Heart right ventricle (tissue), 16 donors: ENCODE data around the gene DYSF. TPM values are rescaled to one million over a fixed set of nuclear protein-coding genes. Genes with fewer than 3 reads are reported as not detected.

Experiments used
- ATAC-seq, 8 donors: fragments of 200-7000 bp; cut with Tn5 transposase; one replicate each; pipeline ENCODE4 v1.9.1; 2020; ENCODE audit warnings: mild to moderate bottlenecking in 8 of 8, moderate library complexity in 8 of 8, moderate number of reproducible peaks in 1 of 8
- DNase-seq, 2 donors: peaks; one replicate each; pipeline ENCODE4 v3.0.0-alpha.2; 2020
- H3K27ac ChIP-seq, 10 donors: fragments of 200-600 bp; sonication (generic) in 2 of 10; one replicate each; pipeline versions ENCODE4 v1.5.0 to v1.8.0; 2020 to 2022; ENCODE audit warnings: mild to moderate bottlenecking in 3 of 10
- H3K27me3 ChIP-seq, 7 donors: fragments of 200-600 bp; one replicate each; pipeline ENCODE4 v1.8.0; 2021 to 2022; ENCODE audit warnings: mild to moderate bottlenecking in 2 of 7
- H3K36me3 ChIP-seq, 9 donors: fragments of 200-600 bp; sonication (generic) in 1 of 9; one replicate each; pipeline versions ENCODE4 v1.5.0 to v1.8.0; 2020 to 2022; ENCODE audit warnings: mild to moderate bottlenecking in 2 of 9
- H3K4me1 ChIP-seq, 9 donors: fragments of 200-600 bp; sonication (generic) in 1 of 9; one replicate each; pipeline versions ENCODE4 v1.5.0 to v1.8.0; 2020 to 2022; ENCODE audit warnings: mild to moderate bottlenecking in 4 of 9
- H3K4me3 ChIP-seq, 10 donors: fragments of 200-600 bp; sonication (generic) in 2 of 10; one replicate each; pipeline versions ENCODE4 v1.5.0 to v1.8.0; 2020 to 2022; ENCODE audit warnings: mild to moderate bottlenecking in 7 of 10, moderate library complexity in 2 of 10
- H3K9me3 ChIP-seq, 11 donors: fragments of 200-600 bp in 10 of 11; sonication (generic) in 2 of 11; one replicate each; pipeline versions ENCODE4 v1.5.0 to v1.8.0; 2013 to 2022; ENCODE audit warnings: mild to moderate bottlenecking in 2 of 11, control low read depth in 1 of 11, moderate library complexity in 1 of 11
- CTCF ChIP-seq, 9 donors: fragments of 200-600 bp; sonication (generic) in 2 of 9; IDR thresholded peaks; one replicate each; pipeline versions ENCODE4 v1.5.0 to v1.8.0; 2021 to 2022; ENCODE audit warnings: antibody characterized with exemption in 9 of 9, mild to moderate bottlenecking in 5 of 9, moderate library complexity in 1 of 9
- WGBS, 2 donors: extraction: QIAGEN DNeasy Blood & Tissue Kit; methylation state at CpG; one replicate each; pipeline ENCODE4 v1.1.7; 2013; ENCODE audit warnings: inconsistent platforms in 1 of 2; 5-methylcytosine and 5-hydroxymethylcytosine counted together
- intact Hi-C, 10 donors: fragments of 100-400 bp; cut with DNase I; formaldehyde crosslinking; loops; one replicate each; pipeline versions ENCODE4 v1.11.1 to v1.14.2; 2022
- polyA plus RNA-seq, 2 donors: library from polyadenylated mRNA; stranded (reverse); fragments of 200-250 nt; gene quantifications; one replicate each; pipeline ENCODE4 v1.2.3, GENCODE V29; 2013
- total RNA-seq, 10 donors: library from RNA; stranded (reverse); fragmentation: NEBNext Ultra II Directional in 3 of 10; extraction: Animal tissue kit (Norgen Biotek cat#: 25700) in 3 of 10; gene quantifications; one replicate each; pipeline versions ENCODE4 v1.2.1 to v1.2.4, GENCODE V29; 2021 to 2023
- donor health status: Arrhythmogenic right ventricular cardiomyopathy.
- donor health status: ischemic (EF 13 %, LVEDD 7.1; RV severe dilation, severe dysfunction).
- donor health status: healthy with polysubstance abuse.
- donor health status: DM: no; HTN: yes; CAD: no.
- donor health status: DM: no; HTN: no; CAD: no.
- donor health status: ischemic (EF 25% LVEDD 6.9; RV normal size, moderate dysfunction).
- donor health status: ischemic (EF 25% LVEDD 5.7; RV mildly dilated, moderate dysfunction).
- donor health status: healthy.
- donor health status: DM: yes; HTN: yes; CAD: no.
- donor health status: Ischemic cardiomyopathy.
- donor health status: ischemic (EF 35%, LVEDD 5.7; RV mildly dilated, moderate dysfunction).
- donor health status: nonischemic (EF 11% LVEDD 7.7; RV severe dilation, severe dysfunction).
- donor health status: DM: yes; HTN: yes; CAD: no.
- donor health status: PGD.
- donor health status: ischemic (EF 29% LVEDD 5.4; RV normal size, mild dysfunction).
- donor health status: nonischemic (EF 23%, LVEDD 6.1; RV moderate dilation, normal function).

Gene DYSF
- total and polyA plus RNA-seq, 12 donors = 20.6 to 100 (median 64.8) TPM

- TF ChIP-seq CTCF (IDR thresholded peaks at IDR 0.05) = no peak
- H3K27ac ChIP-seq = no peak overlapping the region
- H3K4me1 ChIP-seq = peaks cover 9 to 39% (median 32%) of the 10 kb centered on the region in 9 donors
- intact Hi-C loops = loop anchor here in 3 of 10 donors (10.0 kb wide), 3 partner anchors 263 to 553 kb away; no protein-coding TSS in a partner anchor
- no peaks in the 10 kb centered on the region for H3K27me3 ChIP-seq
- ATAC-seq (no peak), DNase-seq (no peak)
- H3K9me3 ChIP-seq = no peaks in the 10 kb centered on the region
- no peak overlapping the region for H3K4me3 ChIP-seq
- peaks cover 0 to 80% (median 6%) of the 10 kb centered on the region in 9 donors for H3K36me3 ChIP-seq
- WGBS, 2 donors = 97 to 100% methylated on average over 1 of the region's 1 CpG
These were observed 148.7 kb downstream of the DYSF start for GRCh38 chr2:71602115-71602495.

- Histone ChIP-seq H3K9me3 (no peaks in the 10 kb centered on the region), H3K27me3 (no peaks in the 10 kb centered on the region), H3K4me1 (peaks cover 9 to 39% (median 32%) of the 10 kb centered on the region in 9 donors), H3K36me3 (peaks cover 0 to 75% (median 6%) of the 10 kb centered on the region in 9 donors), H3K27ac (peak overlapping the region in 3 of 10 donors; percentile 7 to 68 (median 58)), H3K4me3 (no peak overlapping the region)
- WGBS, 2 donors = 78 to 82% methylated on average over 5 of the region's 5 CpGs
- TF ChIP-seq CTCF (IDR thresholded peaks at IDR 0.05) = no peak
- DNase-seq (peak in 1 of 2 donors; percentile 4), ATAC-seq (no peak)
- intact Hi-C loops = loop anchor here in 3 of 10 donors (10.0 kb wide), 3 partner anchors 262 to 552 kb away; no protein-coding TSS in a partner anchor
These were observed 149.2 kb downstream of the DYSF start for GRCh38 chr2:71602581-71602980.

GRCh38 chr2:71603311-71603811 is 150.0 kb downstream of the DYSF start:
- TF ChIP-seq CTCF (IDR thresholded peaks at IDR 0.05) = no peak
- no peaks in the 10 kb centered on the region for H3K27me3 ChIP-seq
- intact Hi-C loops = loop anchor here in 3 of 10 donors (10.0 kb wide), 3 partner anchors 261 to 551 kb away; no protein-coding TSS in a partner anchor
- DNase-seq (peak in 1 of 2 donors; percentile 4), ATAC-seq (peak in 6 of 8 donors; percentile 31 to 71 (median 46))
- peaks cover 9 to 39% (median 32%) of the 10 kb centered on the region in 9 donors for H3K4me1 ChIP-seq
- peak overlapping the region in 8 of 10 donors; percentile 6 to 68 (median 45) for H3K27ac ChIP-seq
- WGBS, 2 donors = 37 to 49% methylated on average over 13 of the region's 13 CpGs
- H3K9me3 ChIP-seq = no peaks in the 10 kb centered on the region
- peaks cover 0 to 69% (median 6%) of the 10 kb centered on the region in 9 donors for H3K36me3 ChIP-seq
- H3K4me3 ChIP-seq = peak overlapping the region in 1 of 10 donors; percentile 17

- ATAC-seq = peak in 1 of 8 donors; percentile 2
- DNase-seq = no peak
- peak overlapping the region; percentile 6 to 68 (median 45) for H3K27ac ChIP-seq
- 75 to 80% methylated on average over 9 of the region's 9 CpGs for WGBS, 2 donors
- peaks cover 0 to 64% (median under 1%) of the 10 kb centered on the region in 9 donors for H3K36me3 ChIP-seq
- H3K4me1 ChIP-seq = peaks cover 9 to 44% (median 32%) of the 10 kb centered on the region in 9 donors
- H3K9me3 ChIP-seq = no peaks in the 10 kb centered on the region
- no peaks in the 10 kb centered on the region for H3K27me3 ChIP-seq
- peak overlapping the region in 1 of 10 donors; percentile 17 for H3K4me3 ChIP-seq
- peak in 1 of 9 donors; percentile 14 for TF ChIP-seq CTCF (IDR thresholded peaks at IDR 0.05)
- intact Hi-C loops = loop anchor here in 3 of 10 donors (10.0 kb wide), 3 partner anchors 261 to 551 kb away; no protein-coding TSS in a partner anchor
These were observed 150.7 kb downstream of the DYSF start for GRCh38 chr2:71603851-71604725.
